HG03095 (cell line): Measurements from ENCODE around the gene SIGMAR1.
A peak's percentile ranks its signal among the peaks of the same experiment; 100 is the strongest.
"Not testable (repeated sequence)": the region's sequence is repeated elsewhere in the genome, so short reads cannot be mapped to it uniquely, and the experiment has no call there.

Experiments
- ATAC-seq: cut with Tn5 transposase; IDR thresholded peaks from one replicate; pipeline ENCODE4 v1.9.1; 2021; ENCODE audit warnings: moderate library complexity; ENCODE audit not compliant: unreplicated experiment

The SIGMAR1 gene

DNA sequence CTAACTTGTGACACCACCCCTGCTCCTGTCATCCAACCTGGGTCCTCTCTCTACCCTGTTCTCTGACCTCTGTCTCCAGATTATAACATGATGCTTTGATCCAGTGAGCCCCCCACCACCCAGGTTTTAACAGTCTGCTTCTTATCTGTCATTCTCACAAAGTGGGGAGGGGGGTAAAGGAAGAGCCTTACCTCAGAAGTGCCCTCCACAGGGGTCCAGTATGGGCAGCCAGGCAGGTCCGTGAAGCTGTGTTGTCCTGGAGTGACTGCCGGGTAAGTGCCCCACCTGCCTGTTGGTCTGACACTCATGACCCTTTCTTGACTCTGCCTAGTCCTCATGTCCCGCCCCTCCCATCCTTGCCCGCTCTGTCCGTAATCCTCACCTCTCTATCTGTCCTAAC is 17.8 kb upstream of the SIGMAR1 start:
- no peak for ATAC-seq

DNA sequence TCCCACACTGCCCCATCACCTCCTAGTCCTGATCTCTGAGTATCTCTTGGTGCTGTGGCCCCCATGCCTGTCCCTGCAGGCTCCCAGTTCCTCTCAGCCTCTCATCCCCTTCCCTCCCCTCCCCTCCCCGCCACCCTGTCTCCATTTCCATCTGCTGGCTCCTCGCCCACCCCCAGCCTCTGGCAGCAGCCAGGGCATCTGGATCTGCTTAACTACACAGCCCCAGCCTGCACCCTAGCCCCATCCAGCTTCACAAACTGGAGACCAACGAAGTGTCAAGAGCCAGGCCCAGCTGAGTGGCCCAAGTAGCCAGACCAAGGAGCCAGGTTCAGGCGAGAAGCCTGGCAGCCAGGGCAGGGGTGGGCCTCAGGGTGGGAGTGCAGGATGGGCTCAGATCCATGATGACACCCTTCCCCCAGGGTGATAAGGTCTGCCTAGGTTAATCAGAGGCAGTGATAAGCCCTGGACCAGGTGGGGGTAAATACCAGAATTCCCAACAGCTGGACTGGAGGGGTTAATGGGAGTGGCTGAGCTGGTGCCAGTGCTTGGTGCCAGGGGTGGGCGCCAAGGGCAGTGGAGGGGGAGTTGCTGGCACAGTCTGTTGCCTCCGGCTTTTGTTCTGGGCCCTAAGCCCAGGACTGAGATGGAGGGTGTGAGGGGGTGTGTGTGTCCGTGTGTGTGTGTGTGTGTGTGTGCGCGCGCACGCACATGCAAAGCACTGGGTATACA is 16.9 kb upstream of the SIGMAR1 start:
- no peak for ATAC-seq

DNA sequence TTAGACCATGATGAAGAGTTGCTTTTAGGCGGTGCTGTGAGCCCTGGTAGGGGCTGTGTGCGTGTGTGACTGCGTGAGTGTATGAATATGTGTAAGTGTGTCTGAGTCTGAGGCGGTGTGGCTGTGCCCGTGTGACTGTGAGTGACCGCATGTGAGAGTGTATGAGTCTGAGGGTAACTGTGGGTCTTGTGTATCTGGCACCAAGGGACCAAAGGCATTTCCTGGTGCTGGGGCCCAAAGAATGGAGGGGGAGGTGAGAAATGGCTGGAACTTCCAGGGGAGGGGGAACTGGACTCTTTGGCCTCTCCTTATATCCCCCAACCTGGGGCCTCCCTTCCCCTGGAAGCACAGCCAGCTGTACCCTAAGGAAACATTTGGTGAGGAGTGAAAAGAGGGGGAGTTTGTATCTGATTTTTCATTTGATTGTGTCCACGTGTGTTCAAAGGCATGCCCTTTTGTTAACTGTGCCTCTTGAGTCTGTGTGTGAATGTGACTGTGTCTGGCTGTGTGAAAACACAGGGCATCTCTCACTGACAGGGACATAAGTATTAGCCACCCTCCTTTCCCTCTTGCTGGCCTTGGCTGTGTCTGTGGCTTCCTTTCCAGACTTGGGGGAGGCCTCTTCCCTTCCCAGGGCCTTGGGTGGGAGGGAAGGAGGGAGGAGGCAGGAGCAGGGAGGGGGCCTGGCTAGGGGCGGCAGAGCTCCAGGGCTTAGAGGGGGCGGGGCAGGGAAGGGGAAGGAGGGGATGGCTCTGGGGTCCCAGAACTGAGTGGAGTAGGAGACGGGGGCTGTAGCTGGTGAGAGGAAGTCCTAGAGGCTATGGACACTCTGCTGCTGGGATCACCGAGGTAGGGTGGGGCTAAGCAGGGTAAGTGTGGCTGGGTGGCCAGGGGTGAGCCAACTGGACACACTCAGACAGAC is 15.8 kb upstream of the SIGMAR1 start:
- no peak for ATAC-seq

DNA sequence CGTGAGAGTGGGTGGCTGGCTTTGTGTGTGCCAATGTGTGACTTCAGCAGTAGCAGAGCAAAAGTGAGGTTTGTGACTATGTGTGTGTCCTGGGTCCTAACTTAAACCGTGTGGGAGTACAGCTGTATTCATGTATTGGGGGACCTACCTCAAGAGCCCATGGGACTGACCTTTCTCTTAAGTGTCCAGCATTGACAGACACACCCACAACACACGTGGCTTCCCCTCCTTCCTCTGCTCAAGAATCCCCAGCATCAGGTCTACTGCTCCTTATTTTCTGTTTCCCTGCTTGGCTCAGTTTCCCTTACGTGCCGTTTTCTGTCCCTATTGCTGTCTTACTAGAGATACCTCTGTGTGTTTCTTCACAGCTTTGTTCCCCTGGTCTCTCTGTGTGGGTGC is 15.0 kb upstream of the SIGMAR1 start:
- no peak for ATAC-seq

DNA sequence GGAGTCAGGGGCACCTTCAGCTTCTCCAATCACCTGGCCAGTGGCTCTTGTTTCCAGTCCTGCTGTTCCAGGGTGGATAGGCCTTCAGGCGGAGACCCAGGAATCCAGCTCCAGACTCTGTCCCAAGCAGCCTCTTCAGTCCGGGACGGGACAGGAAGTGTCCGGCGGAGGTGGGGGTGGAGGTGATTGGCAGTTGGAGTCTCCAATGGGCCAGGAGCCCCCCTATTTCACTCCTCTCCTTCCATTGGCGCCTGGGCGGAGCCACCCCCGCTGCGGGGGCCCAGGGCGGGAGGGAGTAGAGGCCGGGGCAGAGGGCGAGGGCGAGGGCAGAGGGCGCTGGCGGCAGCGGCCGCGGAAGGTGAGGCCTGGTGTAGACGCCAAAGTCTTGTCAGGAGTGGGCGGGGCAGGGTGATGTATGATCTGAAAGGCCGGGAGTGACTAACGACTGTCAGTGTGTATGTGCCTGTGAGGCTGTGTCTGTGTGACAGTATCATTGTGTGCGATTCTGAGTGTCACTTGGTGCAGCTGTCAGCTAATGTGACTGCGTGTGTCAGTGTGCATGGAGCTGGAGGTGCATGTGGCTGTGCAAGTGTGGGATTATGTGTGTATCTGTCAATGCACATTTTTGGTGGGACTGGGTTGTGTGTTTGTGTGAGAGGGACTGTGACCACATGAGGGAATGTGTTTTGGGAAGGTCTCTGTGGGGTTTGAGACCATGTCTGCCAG is 14.5 kb upstream of the SIGMAR1 start, which contains the start of gene IL11RA:
IL11RA (plus strand) TSS at position 310 of the 726 bp plus-strand sequence. CDS start 3,033 bp downstream, outside the sequence.
- no peak for ATAC-seq

DNA sequence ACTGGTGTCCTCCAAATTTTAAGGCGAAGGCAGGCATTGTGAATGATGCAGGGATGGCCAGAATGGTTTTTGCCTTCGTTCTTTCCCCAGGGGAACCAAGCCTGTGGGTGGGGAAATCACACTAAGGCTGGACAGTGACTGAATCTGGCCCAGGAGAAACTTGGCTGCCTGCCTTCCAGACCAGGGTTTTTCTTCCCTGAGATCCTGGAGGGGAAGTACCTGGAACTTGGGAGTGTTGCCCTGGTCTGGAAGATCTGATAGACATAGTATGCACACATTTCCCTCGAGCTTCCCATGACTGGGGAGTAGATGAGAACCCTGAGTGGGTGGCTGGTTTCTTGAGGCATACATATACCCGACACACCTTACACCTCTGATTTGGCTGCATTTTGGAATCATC is 13.7 kb upstream of the SIGMAR1 start:
- no peak for ATAC-seq

DNA sequence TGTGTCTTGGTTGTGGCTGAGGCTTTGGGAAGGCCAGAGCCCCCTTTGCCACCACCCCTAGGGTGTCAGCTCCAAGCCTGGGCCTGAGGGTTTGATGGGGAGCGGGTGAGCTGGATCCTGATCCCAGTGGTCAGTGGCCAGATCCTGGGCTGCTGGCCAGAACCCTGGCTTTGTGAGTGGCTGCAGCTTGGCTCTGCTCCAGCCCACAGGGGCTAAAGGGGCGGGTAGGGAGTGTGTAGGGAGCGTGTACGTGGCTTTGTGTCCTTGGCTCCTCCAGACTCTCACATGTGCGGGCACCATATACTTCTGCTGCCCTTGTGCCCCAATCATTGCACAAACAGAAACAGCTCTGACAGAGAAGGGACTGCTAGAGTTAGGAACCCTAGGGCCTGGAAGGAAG is 13.2 kb upstream of the SIGMAR1 start:
- no peak for ATAC-seq

DNA sequence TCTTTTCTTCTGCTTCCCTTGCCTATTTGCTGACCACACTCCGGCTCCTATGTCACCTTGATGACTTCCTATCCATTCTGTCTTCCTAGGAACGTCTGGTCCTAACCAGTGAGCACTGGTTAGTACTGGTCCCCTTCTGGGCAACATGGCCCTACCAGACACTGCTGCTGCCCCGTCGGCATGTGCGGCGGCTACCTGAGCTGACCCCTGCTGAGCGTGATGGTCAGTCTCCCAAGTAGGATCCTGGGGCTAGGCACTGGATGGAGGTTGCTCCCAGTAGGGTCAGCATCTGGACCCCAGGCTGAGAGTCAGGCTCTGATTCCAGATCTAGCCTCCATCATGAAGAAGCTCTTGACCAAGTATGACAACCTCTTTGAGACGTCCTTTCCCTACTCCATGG is 11.1 kb upstream of the SIGMAR1 start:
- no peak for ATAC-seq

DNA sequence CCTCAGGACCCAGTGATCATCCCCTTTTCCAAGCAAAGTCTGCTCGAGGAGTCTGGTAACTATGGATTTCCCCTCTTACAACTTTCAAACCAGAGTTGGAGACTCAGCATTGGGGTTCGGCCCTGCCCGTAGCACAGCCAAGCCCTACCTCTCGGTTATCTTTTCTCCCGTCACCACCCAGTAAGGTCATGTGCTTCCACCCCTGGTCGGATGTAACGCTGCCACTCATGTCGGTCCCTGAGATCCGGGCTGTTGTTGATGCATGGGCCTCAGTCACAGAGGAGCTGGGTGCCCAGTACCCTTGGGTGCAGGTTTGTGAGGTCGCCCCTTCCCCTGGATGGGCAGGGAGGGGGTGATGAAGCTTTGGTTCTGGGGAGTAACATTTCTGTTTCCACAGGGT is 10.1 kb upstream of the SIGMAR1 start:
- no peak for ATAC-seq

DNA sequence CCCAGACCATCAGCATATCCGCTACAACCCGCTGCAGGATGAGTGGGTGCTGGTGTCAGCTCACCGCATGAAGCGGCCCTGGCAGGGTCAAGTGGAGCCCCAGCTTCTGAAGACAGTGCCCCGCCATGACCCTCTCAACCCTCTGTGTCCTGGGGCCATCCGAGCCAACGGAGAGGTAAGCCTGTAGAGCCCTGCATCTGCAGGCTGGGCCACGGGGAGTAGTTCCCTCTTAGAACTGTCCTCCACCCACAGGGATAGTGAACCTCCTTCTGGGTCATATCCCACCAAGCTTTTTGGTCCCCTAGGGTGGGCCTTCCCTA is 9.5 kb upstream of the SIGMAR1 start:
- peak; percentile 24 for ATAC-seq

DNA sequence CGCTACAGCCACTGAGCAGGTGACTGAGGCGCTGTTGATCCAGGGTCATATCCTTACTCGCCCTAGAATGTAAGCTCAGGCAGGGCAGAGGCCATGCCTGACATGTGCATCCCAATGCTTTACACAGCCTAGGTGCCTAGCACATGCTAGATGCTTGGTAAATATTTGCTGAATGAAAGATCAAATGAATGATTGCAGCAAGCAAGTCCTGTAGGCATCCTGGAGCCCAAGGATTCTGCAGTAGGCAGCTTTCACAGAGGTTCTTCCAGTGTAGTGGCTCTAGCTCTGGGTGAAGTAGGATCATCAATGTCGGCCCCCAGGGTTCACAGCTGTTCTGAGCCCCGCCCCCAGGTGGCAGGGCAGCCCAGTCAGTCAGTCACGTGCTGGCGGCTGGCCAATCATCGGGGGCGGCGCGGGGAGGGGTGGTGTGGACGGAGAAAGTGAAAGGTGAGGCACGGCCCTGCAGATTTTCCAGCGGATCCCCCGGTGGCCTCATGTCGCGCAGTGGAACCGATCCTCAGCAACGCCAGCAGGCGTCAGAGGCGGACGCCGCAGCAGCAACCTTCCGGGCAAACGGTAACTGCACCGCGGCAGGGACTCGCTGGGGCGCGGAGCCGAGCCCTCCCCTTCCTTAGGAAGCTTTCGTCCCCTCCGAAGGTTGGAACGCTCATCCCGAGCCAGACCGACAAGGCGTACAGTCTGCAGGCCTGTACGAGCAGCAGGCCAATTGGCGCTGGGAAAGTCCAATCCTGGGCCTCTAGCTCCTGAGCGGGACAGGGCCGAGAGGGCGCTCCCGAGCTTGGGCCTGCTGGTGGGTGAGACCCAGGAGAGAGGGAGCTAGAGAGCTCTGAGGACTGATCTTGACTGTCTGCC is 8.9 kb upstream of the SIGMAR1 start, which contains the start of gene GALT:
GALT (plus strand) TSS at position 465 of the 873 bp plus-strand sequence; CDS start at position 495, 30 bp downstream.
- peak; percentile 85 for ATAC-seq

DNA sequence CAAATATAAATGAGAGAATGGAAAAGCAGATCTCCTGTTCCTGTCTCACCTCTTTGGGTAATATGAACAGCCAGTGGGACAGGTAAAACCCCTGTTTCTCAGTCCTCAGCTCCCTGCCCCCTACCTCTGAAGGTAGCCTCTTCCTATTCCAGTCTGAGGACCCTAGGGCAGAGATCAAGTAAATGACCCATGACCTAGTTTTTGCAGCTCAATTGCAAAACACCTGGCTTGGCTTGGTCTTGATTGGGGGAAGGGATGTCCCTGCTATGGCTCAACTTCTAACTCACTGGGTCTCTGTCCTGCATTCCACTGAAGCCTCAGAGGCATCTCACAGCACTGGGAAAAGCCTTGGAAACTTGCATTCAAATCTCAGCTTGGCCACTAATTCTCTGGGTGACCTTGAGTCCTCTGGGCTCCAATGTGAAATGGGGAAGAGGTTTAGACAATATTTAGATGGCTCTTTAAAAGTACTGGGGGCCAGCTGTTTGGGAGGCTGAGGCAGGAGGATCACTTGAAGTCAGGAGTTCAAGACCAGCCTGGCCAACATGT is 7.3 kb upstream of the SIGMAR1 start:
- ATAC-seq, result no peak

DNA sequence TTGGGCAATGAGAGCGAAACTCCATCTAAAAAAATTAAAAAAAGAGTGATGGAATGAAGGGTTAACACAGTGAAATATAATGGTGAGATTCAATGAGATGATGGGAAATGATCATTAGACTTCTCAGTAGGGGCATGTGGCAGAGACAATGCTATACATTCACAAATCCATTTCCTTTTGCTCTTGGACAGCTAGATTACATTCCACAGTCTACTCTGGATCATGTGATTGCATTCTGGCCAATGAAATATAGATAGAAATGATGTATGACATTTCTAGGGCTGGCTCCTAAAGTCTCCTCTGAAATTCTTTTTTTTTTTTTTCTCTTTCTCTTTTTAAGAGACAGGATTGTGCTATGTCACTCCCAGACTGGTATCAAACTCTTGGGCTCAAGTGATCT is 5.1 kb upstream of the SIGMAR1 start:
- no peak for ATAC-seq

DNA sequence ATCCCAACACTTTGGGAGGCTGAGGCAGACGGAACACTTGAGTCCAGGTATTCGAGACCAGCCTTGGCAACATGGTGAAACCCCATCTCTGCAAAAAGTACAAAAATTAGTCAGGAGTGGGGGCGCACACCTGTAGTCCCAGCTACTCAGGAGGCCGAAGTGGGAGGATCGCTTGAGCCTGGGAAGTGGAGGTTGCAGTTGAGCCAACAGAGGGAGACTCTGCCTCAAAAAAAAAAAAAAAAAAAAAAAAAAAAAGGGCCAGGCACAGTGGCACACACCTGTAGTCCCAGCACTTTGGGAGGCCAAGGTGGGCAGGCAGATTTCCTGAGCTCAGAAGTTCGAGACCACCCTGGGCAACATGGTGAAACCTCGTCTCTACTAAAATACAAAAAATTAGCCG is 1.7 kb upstream of the SIGMAR1 start:
- ATAC-seq, result not testable (repeated sequence)

DNA sequence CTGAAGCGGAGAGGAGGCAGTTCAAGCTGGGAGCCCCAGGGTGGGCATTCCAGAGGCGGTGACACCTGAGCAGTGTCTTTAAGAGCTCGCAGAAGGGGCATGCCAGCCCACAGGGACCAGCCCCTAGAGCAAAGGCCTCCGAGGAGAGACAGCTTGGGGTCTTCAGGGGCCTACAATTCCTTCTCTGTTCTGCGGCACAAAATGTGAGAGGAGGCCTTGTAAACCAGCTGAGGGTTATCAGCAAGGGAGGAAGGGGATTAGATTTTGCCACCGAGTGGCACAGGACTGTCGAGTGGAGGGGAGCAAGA is 505 bp upstream of the SIGMAR1 start:
- no peak for ATAC-seq

DNA sequence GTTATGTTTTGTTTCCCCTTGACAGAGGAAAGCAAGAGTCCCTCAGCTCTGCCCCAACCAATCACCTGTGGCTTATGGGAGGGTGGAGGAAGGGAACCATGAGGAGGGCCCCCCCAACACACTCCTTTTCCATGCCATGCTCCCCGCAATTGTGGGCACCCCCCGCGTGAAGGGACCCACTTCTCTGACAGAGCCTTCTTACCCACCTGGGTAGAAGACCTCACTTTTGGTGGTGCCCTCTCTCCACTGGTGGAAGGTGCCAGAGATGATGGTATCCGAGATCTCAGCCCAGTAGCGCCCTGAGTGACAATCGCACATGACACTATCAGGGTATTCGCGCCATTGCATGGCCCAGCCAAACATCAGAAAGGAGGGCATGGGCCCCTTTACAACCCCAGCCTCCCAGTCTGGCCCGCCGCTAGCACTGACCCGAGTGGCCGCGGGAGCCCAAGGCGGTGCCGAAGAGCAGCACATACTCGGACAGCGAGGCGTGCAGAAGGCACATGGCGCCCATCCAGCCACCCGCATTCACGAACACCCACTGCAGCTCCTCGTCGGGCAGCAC is 714 bp downstream of the SIGMAR1 start:
- peak; percentile 9 for ATAC-seq

DNA sequence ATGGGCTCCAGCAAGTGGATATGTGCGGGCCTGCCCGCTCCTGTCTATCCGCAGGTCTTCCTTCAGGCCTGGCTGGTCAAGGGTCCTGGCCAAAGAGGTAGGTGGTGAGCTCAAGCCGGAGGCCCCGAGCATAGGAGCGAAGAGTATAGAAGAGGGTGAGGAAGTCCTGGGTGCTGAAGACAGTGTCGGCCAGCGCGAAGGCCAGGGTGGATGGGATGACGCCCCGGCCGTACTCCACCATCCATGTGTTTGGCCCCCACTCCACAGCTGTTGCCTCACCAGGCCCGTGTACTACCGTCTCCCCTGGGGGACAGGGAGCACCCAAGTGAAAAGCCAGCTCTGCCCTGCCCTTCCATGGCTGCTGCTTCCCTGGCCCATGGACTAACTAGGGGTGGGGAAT is 2.0 kb downstream of the SIGMAR1 start:
- no peak for ATAC-seq

DNA sequence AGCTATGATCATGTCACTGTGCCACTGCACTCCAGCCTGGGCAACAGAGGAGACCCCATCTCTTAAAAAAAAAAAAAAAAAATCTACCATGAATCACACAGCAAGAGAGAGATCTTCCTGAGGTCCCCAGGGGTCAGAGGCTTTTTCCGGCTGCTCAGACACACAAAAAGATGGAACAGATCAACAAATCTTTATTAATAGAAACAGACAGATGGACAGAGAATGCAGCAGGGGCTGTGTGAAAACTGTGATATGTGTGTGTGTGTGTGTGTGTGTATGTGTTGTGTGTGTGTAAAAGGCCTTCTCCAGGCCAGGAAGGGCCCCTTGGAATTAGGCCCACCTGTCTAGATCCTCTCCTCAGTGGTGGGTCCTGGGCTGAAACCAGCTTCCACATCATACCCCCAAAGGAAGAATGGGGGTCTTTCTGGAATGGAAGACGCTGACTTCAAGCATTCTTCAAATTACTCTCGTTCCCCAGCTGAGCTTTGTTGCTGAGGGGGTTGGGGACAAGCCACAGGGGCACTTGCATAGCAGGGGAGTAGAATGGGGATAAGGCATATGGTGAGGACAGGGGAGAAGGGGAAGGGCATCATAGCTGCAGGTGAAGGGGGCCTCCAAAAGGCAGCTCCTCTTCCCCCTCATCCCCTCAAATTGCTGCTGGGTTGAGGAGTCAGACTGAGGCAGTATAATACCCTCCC is 2.9 kb downstream of the SIGMAR1 start:
- ATAC-seq, result no peak

DNA sequence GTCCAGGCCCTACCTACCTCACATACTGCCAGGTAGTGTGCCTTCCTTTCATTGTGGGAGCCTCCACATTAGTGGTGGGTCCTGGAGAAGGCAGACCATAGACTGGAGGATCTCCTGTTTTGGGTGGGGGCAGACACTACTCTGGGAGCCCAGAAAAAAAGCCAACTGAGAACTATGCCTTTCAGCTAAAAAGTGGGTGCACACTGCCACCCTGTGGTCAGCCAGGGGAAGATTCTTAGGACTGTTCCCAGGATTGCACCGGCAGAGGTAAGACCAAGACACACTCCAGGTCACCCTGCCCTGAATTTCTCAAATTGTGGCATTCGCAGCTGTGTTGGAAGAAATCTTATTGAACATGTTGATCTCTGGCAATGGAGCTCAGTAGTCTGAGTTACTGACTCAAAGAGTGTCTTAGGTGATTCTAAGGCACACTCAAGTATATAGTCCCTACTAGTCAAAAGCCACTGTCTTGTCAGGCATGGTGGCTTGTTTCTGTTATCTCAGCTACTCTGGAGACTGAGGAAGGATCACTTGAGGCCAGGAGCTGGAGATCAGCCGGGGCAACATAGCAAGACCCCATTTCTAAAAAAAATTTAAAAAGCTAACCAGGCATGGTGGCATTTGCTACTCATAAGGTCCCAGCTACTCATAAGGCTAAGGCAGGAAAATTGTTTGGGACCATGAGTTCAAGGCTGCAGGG is 3.6 kb downstream of the SIGMAR1 start:
- ATAC-seq, result no peak
